Skeletal muscle cell (primary cell): ENCODE data around the gene BRD3OS.
A peak's percentile ranks its signal among the peaks of the same experiment; 100 is the strongest.
"Not testable (repeated sequence)": the region's sequence is repeated elsewhere in the genome, so short reads cannot be mapped to it uniquely, and the experiment has no call there.

ENCODE experiments used
- DNase-seq: peaks from one replicate; pipeline ENCODE4 v3.0.0-alpha.2; 2010; ENCODE audit warnings: low read depth
- H3K4me3 ChIP-seq: 2 replicates; pipeline ENCODE4 v1.5.1; 2011; ENCODE audit warnings: low read depth, mild to moderate bottlenecking, control low read depth, low read length, moderate library complexity

The BRD3OS gene

GRCh38 chr9:133987946-133988665 lies 37.2 kb upstream of the BRD3OS start:
- H3K4me3 ChIP-seq: no peak overlapping the region

GRCh38 chr9:133988771-133989170 lies 36.5 kb upstream of the BRD3OS start:
- DNase-seq, H3K4me3 ChIP-seq: not testable (repeated sequence)

More at GRCh38 chr9:133987946-133988665, 37.2 kb upstream of the BRD3OS start:
- no peak for DNase-seq

- no peak for DNase-seq
- H3K4me3 ChIP-seq: peak overlapping the region; percentile 78
These were observed 35.5 kb upstream of the BRD3OS start for GRCh38 chr9:133989625-133990365.

GRCh38 chr9:133990366-133991213 lies 34.7 kb upstream of the BRD3OS start:
- H3K4me3 ChIP-seq: peak overlapping the region; percentile 78
- no peak for DNase-seq

- no peak for DNase-seq
- peak overlapping the region; percentile 78 for H3K4me3 ChIP-seq
These were observed 33.9 kb upstream of the BRD3OS start for GRCh38 chr9:133991214-133991921.

GRCh38 chr9:133991964-133992779 lies 33.1 kb upstream of the BRD3OS start, which contains the start of gene VAV2:
TSS of gene VAV2 (minus strand) at chr9:133992324. CDS start at chr9:133992278, 46 bp downstream.
- DNase-seq: no peak
- peak within 1 kb of the TSS; percentile 78 for H3K4me3 ChIP-seq

GRCh38 chr9:133992780-133993634 lies 32.3 kb upstream of the BRD3OS start:
- H3K4me3 ChIP-seq: peak overlapping the region; percentile 78
- DNase-seq: peak; percentile 78

GRCh38 chr9:133993635-133994253 lies 31.5 kb upstream of the BRD3OS start:
- DNase-seq: no peak
- peak overlapping the region; percentile 78 for H3K4me3 ChIP-seq

- no peak overlapping the region for H3K4me3 ChIP-seq
- DNase-seq: no peak
These were observed 30.8 kb upstream of the BRD3OS start for GRCh38 chr9:133994353-133995011.

- DNase-seq: no peak
- no peak overlapping the region for H3K4me3 ChIP-seq
These were observed 30.0 kb upstream of the BRD3OS start for GRCh38 chr9:133995012-133995896.

GRCh38 chr9:133996531-133997520 lies 28.5 kb upstream of the BRD3OS start:
- no peak for DNase-seq
- H3K4me3 ChIP-seq: no peak overlapping the region

GRCh38 chr9:133997584-133997983 lies 27.7 kb upstream of the BRD3OS start:
- no peak for DNase-seq
- H3K4me3 ChIP-seq: no peak overlapping the region

GRCh38 chr9:133998915-133999595 lies 26.2 kb upstream of the BRD3OS start:
- DNase-seq: no peak
- H3K4me3 ChIP-seq: no peak overlapping the region

- H3K4me3 ChIP-seq: no peak overlapping the region
- DNase-seq: no peak
These were observed 25.4 kb upstream of the BRD3OS start for GRCh38 chr9:133999851-134000265.
